Adrenal gland (tissue), 5 donors: Measurements from ENCODE around the gene CFAP251.

Experiments
- CTCF ChIP-seq, 6 experiments: fragments of 450-650 bp in 4 of 6; fragments of 200-600 bp in 2 of 6; sonication (generic) in 1 of 6; IDR thresholded peaks; 1 replicate in 5 of 6; 2 replicates in 1 of 6; pipeline versions ENCODE4 v1.5.1 to v1.8.0; 2016 to 2021; ENCODE audit warnings: antibody characterized with exemption in 6 of 6, mild to moderate bottlenecking in 2 of 6, moderate library complexity in 1 of 6
- POLR2A ChIP-seq, 2 donors: fragments of 450-650 bp; IDR thresholded peaks; one replicate each; pipeline ENCODE4 v1.6.1; 2017; ENCODE audit warnings: antibody characterized with exemption in 2 of 2, mild to moderate bottlenecking in 2 of 2, moderate library complexity in 1 of 2
- donor health status: DM: no; HTN: no; CAD: no.

GRCh38 chr12:121894633-121895032, 23.8 kb upstream of the CFAP251 start:
- no peak for TF ChIP-seq CTCF (IDR thresholded peaks at IDR 0.05)
- no peak for TF ChIP-seq POLR2A (IDR thresholded peaks at IDR 0.05)
